ENCODE data around the gene SLC12A7.

- TF ChIP-seq CTCF (IDR thresholded peaks at IDR 0.05): no peak
- TF ChIP-seq POLR2A (IDR thresholded peaks at IDR 0.05): no peak
These were observed 2.1 kb upstream of the SLC12A7 start for GRCh38 chr5:1113805-1114586.
